Measurements from ENCODE around the gene TMA16.

- TF ChIP-seq CTCF (IDR thresholded peaks at IDR 0.05; ENCODE audit: low read depth, low read length, poor library complexity, severe bottlenecking) (no peak), EZH2phosphoT487 (IDR thresholded peaks at IDR 0.05; ENCODE audit: borderline replicate concordance, low read length) (no peak)
Measured at GRCh38 chr4:163534056-163534455, 39.6 kb downstream of the TMA16 start.
